ENCODE measurements around the gene DRD3.

DRD3 gene

DNA sequence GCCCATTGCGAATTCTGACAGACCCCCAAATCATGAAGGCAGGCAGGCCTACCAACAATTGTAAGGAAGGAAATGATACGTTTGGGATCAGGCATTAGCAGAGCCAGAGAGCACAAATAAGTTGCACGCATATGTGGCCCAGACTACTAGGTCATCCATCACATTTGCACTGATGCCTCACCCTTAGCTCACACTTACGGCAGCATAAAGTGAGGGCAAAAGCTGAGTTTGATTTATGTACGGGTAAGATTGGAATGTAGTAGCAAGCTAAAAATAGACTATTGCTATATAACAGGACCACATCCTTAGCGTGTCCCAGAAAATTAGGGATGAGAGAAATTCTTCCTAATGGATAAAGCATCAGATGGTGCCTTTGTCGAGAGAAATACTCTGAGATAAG lies 63.7 kb downstream of the DRD3 start:
- DNase-seq = no peak

- no peak for DNase-seq
Measured at GRCh38 chr3:114114719-114115118, 64.1 kb downstream of the DRD3 start.

- no peak for DNase-seq
Measured at GRCh38 chr3:114112696-114113095, 66.2 kb downstream of the DRD3 start.

DNA sequence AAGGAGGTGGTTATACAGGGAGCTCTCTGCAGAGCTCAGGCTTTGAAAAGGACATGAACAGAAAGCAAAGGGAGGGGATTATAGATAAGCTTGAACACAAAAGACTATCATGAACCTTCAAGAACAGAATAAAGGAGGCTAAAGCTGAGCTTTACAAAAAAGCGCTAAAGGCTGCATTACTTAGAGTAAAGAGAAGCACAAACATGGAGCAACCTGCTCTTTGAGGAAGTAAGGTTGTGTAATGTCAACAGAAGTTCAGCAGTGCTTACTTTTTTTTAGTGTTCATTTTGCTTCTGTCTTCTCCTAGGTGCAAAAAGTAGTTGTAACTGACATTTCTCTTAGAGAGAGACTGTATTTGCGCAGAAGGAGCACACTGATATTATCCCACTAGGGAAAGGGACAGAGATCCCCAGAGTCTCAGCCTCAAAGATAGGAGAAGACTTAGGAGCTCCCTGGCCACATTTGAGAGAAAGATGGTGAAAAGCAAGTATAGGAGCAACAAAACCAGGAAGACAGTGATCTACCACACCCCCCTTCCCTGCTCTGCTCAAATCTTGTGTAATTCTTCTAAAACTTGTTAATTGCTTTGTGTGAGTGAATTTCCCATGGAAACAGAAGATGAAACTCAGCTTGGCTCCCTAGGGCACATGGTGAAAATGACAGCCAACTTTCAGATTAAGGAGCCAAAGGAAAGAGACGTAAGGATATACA lies 67.6 kb downstream of the DRD3 start:
- DNase-seq = peak; percentile 48 to 59

GRCh38 chr3:114110439-114110838 lies 68.4 kb downstream of the DRD3 start:
- no peak for DNase-seq

DNA sequence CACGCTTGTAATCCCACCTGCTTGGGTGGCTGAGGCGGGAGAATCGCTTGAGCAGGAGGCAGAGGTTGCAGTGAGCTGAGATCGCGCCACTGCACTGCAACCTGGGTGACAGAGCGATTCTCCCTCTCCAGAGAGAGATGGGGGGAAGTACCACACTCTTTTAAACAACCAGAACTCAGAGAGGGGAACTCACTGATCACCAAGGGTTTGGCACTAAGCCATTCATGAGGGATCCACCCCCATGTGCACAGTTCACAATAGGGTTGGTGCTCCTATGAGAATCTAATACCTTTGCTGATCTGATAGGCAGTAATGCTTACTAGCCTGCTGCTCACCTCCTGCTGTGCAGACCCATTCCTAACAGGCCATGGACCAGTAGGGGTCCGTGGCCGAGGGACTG lies 70.7 kb downstream of the DRD3 start:
- DNase-seq = no peak

GRCh38 chr3:114104414-114104813 lies 74.4 kb downstream of the DRD3 start:
- DNase-seq = no peak

GRCh38 chr3:114103858-114104257 lies 75.0 kb downstream of the DRD3 start:
- DNase-seq = no peak

DNA sequence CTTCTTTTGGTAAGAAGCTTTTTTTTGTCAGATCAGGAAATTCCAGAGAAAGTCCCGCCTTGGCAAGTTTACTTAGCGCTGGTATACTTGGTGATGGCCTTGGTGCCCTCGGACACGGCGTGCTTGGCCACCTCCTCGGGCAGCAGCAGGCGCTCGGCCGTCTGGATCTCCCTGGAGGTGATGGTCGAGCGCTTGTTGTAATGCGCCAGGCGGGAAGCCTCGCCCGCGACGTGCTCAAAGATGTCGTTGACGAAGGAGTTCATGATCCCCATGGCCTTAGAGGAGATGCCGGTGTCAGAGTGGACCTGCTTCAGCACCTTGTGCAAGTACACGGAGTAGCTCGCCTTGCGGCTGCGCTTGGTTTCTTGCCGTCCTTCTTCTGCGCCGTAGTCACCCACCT lies 75.7 kb downstream of the DRD3 start:
- no peak for DNase-seq

GRCh38 chr3:114101101-114101500 lies 77.8 kb downstream of the DRD3 start:
- DNase-seq = no peak

GRCh38 chr3:114095796-114096195 lies 83.1 kb downstream of the DRD3 start:
- DNase-seq = no peak

DNA sequence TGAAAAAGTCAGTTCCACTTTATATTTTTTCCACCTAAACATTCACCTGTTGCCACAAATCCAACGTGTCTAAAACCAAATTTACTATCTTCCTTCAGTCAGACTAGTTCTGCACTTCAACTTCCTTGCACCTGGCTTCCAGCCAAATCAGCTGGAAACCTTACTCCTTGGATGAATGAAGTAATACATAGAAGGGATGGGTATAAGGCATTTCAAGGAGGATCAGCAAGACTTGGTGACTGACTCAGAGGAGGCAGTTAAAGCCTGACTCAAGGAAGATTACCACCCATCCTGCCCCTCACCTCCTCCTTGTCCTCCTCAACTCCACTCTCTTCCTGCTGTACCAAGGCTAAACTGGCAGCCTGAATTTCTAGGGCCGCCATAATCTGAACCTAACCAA lies 85.3 kb downstream of the DRD3 start:
- DNase-seq = no peak

GRCh38 chr3:114093016-114093380 lies 85.9 kb downstream of the DRD3 start:
- no peak for DNase-seq

DNA sequence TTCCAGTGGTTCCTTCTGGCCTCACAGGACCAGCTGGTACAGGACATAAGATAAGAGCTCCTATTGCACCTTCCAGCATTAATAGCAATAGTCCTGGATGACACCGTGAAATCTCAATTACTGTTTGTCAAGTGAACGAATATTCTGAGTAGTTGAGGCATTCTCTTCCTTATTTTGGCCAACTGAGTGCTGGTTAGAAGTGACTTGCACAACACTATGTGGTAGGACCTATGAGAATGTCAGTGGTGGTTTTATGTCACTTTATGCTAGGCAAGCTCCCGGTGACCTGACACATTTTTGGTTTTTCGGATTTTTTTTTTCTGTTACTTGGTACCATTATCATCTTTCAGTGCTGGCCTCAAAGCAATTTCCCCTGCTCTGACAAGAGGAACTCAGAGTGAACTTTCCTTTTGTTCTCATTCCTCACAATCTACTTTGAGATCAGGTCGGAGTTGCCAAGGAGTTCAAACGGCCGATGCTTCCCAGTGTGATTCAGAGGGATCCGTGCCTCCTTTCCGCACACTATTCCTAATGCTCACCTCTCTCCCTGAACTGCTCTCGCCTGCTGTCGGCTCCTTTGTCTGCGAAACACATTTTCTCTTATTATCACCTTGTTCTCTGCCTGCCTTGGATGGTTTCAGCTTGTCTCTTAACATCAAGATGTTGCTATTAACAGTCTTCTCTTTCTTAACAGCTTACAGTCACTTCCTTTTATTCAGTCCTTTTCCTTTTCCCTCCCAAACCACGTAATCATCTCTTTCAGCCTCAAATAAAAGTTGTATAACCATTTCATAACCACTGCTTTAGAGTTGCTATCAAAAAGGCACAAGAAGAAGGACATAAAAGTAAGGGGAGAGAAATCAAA lies 86.5 kb downstream of the DRD3 start:
- DNase-seq = peak in 1 of 2 donors; percentile 43

- no peak for DNase-seq
Measured at GRCh38 chr3:114089675-114090074, 89.2 kb downstream of the DRD3 start.

GRCh38 chr3:114086356-114086755 lies 92.5 kb downstream of the DRD3 start:
- DNase-seq = no peak

DNA sequence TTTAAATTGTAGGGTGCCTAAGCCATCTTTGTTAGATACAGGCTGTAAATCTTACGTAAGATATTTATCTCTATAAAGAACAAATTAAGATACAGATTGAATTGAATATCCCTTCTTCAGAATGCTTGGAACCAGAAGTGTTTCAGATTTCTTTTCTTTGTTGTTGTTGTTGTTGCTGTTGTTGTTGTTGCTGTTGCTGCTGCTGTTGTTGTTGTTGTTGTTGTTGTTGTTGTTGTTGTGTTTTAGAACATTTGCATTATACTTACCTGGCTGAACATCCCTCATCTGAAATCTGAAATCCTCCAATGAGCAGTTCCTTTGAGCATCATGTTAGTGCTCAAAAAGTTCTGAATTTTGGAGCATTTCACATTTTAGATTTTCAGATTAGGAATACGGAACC lies 95.7 kb downstream of the DRD3 start:
- no peak for DNase-seq

DNA sequence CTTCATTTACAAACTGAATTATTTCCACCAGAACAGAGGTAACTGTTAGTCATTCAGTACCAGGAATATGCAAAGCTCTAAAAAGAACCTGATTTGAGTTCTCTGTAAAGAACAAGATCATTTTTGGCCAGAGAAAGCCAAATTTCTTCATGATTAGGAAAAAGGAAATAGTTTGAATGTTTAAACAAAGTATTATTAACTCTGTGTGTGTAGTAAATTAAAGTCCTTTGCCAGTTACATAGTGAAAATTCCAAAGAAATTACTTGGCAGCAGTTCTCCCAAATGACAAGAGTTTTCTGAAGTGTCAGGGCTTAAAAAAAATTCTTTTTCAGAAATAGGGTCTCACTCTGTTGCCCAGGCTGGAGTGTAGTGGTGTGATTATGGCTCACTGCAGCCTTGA lies 97.8 kb downstream of the DRD3 start:
- no peak for DNase-seq

DNA sequence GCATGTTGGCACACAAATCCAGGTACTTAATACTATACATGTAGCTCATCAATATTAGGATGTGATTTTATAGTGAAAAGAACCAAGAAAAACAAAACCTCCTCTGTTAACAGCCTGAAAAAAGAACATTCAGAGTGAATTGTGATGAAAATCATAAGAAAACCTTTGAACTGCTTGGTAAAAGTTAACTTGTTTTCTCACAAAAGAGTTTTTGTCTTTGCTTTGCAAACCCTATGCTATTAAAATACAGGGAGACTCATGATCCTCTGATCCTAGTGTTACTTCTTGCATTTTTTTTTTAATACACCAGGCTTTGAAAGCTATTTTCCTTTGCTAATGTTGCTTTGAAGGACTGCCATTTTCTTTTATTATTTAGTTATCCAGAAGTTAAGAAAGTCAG lies 98.7 kb downstream of the DRD3 start:
- DNase-seq = no peak

DNA sequence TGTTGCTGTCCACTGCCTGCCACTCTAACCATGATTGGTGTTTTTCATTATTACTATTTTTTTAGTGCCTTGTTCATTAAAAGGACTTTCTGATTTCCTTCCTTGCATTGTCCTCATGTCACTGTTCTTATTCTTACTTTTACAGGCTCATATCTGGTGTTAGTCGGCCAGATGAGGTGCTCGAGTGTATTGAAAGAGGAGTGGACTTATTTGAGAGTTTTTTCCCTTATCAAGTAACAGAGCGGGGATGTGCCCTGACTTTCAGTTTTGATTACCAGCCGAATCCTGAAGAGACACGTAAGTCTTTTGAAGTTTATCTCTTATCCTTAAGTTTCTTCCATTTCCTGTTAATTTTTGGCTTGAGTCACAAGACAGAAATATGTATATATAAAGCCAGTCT lies 99.1 kb downstream of the DRD3 start:
- no peak for DNase-seq

DNA sequence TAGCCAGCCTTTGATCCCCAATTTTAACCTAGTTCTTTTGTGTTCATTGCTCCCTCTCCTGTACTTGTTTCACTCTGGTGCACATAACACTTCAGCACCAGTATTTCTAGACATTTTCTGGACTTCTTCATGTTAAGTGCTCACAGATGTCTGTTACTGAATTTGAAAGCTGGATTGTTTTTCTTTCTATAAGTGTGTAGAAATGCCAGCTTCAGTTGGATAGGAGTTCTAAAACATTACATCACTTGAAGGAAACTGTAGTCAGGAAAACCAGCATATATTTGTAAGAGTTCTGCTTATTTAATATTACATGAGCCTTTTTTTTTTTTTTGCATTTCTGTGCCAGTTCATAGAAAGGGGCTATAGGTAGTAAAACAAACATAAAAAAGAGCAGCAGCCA lies 100.7 kb downstream of the DRD3 start:
- DNase-seq = no peak
